ENCODE results near the gene RNF130.
"Not testable (repeated sequence)": the region's sequence is repeated elsewhere in the genome, so short reads cannot be mapped to it uniquely, and the experiment has no call there.

- not testable (repeated sequence) for TF ChIP-seq ZNF468 (CRISPR knock-in tag; IDR thresholded peaks at IDR 0.05); FOXK2 (IDR thresholded peaks at IDR 0.05); NFIB (CRISPR knock-in tag; IDR thresholded peaks at IDR 0.05; ENCODE audit: borderline replicate concordance); ZNF451 (CRISPR knock-in tag; IDR thresholded peaks at IDR 0.05); NR2F2 (IDR thresholded peaks at IDR 0.05; ENCODE audit: borderline replicate concordance, low read depth); ZFP37 (CRISPR knock-in tag; IDR thresholded peaks at IDR 0.05; ENCODE audit: borderline replicate concordance); JUNB (CRISPR knock-in tag; IDR thresholded peaks at IDR 0.05; ENCODE audit: borderline replicate concordance); ZNF121 (CRISPR knock-in tag; IDR thresholded peaks at IDR 0.05); POLR2AphosphoS5 (IDR thresholded peaks at IDR 0.05; ENCODE audit: low read depth, low read length); USF2 (IDR thresholded peaks at IDR 0.05; ENCODE audit: low read depth, low read length); USF2 (CRISPR knock-in tag; IDR thresholded peaks at IDR 0.05; ENCODE audit: borderline replicate concordance); ZNF644 (CRISPR knock-in tag; IDR thresholded peaks at IDR 0.05; ENCODE audit: low read depth)
Observed at GRCh38 chr5:179990525-179990924, 81.0 kb downstream of the RNF130 start.
